Stomach smooth muscle (tissue), 2 donors: ENCODE results near the gene POLR3E.
A peak's percentile ranks its signal among the peaks of the same experiment; 100 is the strongest.
"Not testable (repeated sequence)": the region's sequence is repeated elsewhere in the genome, so short reads cannot be mapped to it uniquely, and the experiment has no call there.

Experiments
- H3K27ac ChIP-seq: one replicate; pipeline ENCODE4 v1.7.0; 2013; ENCODE audit warnings: mild to moderate bottlenecking, low read length, inconsistent platforms
- H3K27me3 ChIP-seq, 2 donors: one replicate each; pipeline ENCODE4 v1.7.0; 2013; ENCODE audit warnings: low read length in 2 of 2; ENCODE audit not compliant: insufficient read depth in 2 of 2, control insufficient read depth in 1 of 2
- H3K36me3 ChIP-seq, 2 donors: one replicate each; pipeline ENCODE4 v1.7.0; 2013; ENCODE audit warnings: low read length in 2 of 2; ENCODE audit not compliant: control insufficient read depth in 2 of 2, insufficient read depth in 2 of 2
- H3K4me1 ChIP-seq: one replicate; pipeline ENCODE4 v1.7.0; 2013; ENCODE audit warnings: low read length; ENCODE audit not compliant: control insufficient read depth, insufficient read depth
- H3K4me3 ChIP-seq, 2 donors: one replicate each; pipeline ENCODE4 v1.7.0; 2013; ENCODE audit warnings: low read length in 2 of 2
- H3K9ac ChIP-seq, 2 donors: one replicate each; pipeline ENCODE4 v1.7.0; 2013; ENCODE audit warnings: low read length in 2 of 2, mild to moderate bottlenecking in 1 of 2
- H3K9me3 ChIP-seq, 2 donors: one replicate each; pipeline ENCODE4 v1.7.0; 2013; ENCODE audit warnings: low read length in 2 of 2; ENCODE audit not compliant: control insufficient read depth in 2 of 2
- donor health status: healthy.
- donor health status: Pancreatic carcinoma.

Gene POLR3E

GRCh38 chr16:22336581-22336980, 39.4 kb downstream of the POLR3E start:
- Histone ChIP-seq H3K27me3 (no peaks in the 10 kb centered on the region), H3K9ac (no peak overlapping the region), H3K4me3 (no peak overlapping the region), H3K27ac (no peak overlapping the region), H3K9me3 (no peaks in the 10 kb centered on the region), H3K4me1 (no peaks in the 10 kb centered on the region), H3K36me3 (peaks cover 33 to 35% of the 10 kb centered on the region in 2 donors)

- H3K9me3 ChIP-seq: no peaks in the 10 kb centered on the region
- peaks cover 28 to 30% of the 10 kb centered on the region in 2 donors for H3K36me3 ChIP-seq
- no peak overlapping the region for H3K27ac ChIP-seq
- H3K4me3 ChIP-seq: no peak overlapping the region
- H3K4me1 ChIP-seq: no peaks in the 10 kb centered on the region
- H3K9ac ChIP-seq: no peak overlapping the region
- no peaks in the 10 kb centered on the region for H3K27me3 ChIP-seq
These were observed 39.8 kb downstream of the POLR3E start for GRCh38 chr16:22337045-22337444.

- H3K9ac ChIP-seq: no peak overlapping the region
- no peak overlapping the region for H3K4me3 ChIP-seq
- H3K27ac ChIP-seq: no peak overlapping the region
- peaks cover 25 to 29% of the 10 kb centered on the region in 2 donors for H3K36me3 ChIP-seq
- no peaks in the 10 kb centered on the region for H3K9me3 ChIP-seq
- H3K4me1 ChIP-seq: no peaks in the 10 kb centered on the region
- H3K27me3 ChIP-seq: no peaks in the 10 kb centered on the region
These were observed 40.8 kb downstream of the POLR3E start for GRCh38 chr16:22337849-22338635.

GRCh38 chr16:22340945-22341344, 43.7 kb downstream of the POLR3E start:
- peaks cover 3 to 6% of the 10 kb centered on the region in 2 donors for H3K36me3 ChIP-seq
- H3K4me1 ChIP-seq: peaks cover 2% of the 10 kb centered on the region
- no peaks in the 10 kb centered on the region for H3K27me3 ChIP-seq
- no peaks in the 10 kb centered on the region for H3K9me3 ChIP-seq
- no peak overlapping the region for H3K9ac ChIP-seq
- no peak overlapping the region for H3K4me3 ChIP-seq
- no peak overlapping the region for H3K27ac ChIP-seq

GRCh38 chr16:22342082-22342481, 44.9 kb downstream of the POLR3E start:
- Histone ChIP-seq H3K9me3 (no peaks in the 10 kb centered on the region), H3K27me3 (no peaks in the 10 kb centered on the region), H3K4me1 (peaks cover 11% of the 10 kb centered on the region), H3K27ac (no peak overlapping the region), H3K9ac (no peak overlapping the region), H3K36me3 (peaks cover 3 to 7% of the 10 kb centered on the region in 2 donors), H3K4me3 (no peak overlapping the region)

- Histone ChIP-seq H3K27ac (peak overlapping the region; percentile 77), H3K9ac (no peak overlapping the region), H3K36me3 (peaks cover 20 to 24% of the 10 kb centered on the region in 2 donors), H3K4me3 (peak overlapping the region in 1 of 2 donors; percentile 40), H3K9me3 (no peaks in the 10 kb centered on the region), H3K27me3 (no peaks in the 10 kb centered on the region), H3K4me1 (peaks cover 18% of the 10 kb centered on the region)
These were observed 49.3 kb downstream of the POLR3E start for GRCh38 chr16:22346483-22346882.

GRCh38 chr16:22347100-22347820, 50.1 kb downstream of the POLR3E start:
- Histone ChIP-seq H3K27me3 (no peaks in the 10 kb centered on the region), H3K36me3 (peaks cover 24% of the 10 kb centered on the region in 2 donors), H3K9me3 (no peaks in the 10 kb centered on the region), H3K4me1 (peaks cover 18% of the 10 kb centered on the region), H3K4me3 (no peak overlapping the region), H3K9ac (no peak overlapping the region), H3K27ac (peak overlapping the region; percentile 77)

GRCh38 chr16:22348291-22348690, 51.1 kb downstream of the POLR3E start:
- Histone ChIP-seq H3K4me1 (peaks cover 25% of the 10 kb centered on the region), H3K36me3 (peaks cover 21 to 28% of the 10 kb centered on the region in 2 donors), H3K27ac (peak overlapping the region; percentile 77), H3K27me3 (no peaks in the 10 kb centered on the region), H3K9me3 (no peaks in the 10 kb centered on the region), H3K9ac (no peak overlapping the region), H3K4me3 (no peak overlapping the region)

GRCh38 chr16:22351017-22351416, 53.8 kb downstream of the POLR3E start:
- peaks cover 26% of the 10 kb centered on the region for H3K4me1 ChIP-seq
- H3K9ac ChIP-seq, H3K27ac ChIP-seq, H3K27me3 ChIP-seq, H3K9me3 ChIP-seq, H3K4me3 ChIP-seq: not testable (repeated sequence)
- H3K36me3 ChIP-seq: peaks cover 21 to 28% of the 10 kb centered on the region in 2 donors

- H3K27ac ChIP-seq: no peak overlapping the region
- H3K36me3 ChIP-seq: peaks cover 21 to 22% of the 10 kb centered on the region in 2 donors
- no peaks in the 10 kb centered on the region for H3K27me3 ChIP-seq
- peaks cover 16% of the 10 kb centered on the region for H3K4me1 ChIP-seq
- no peak overlapping the region for H3K4me3 ChIP-seq
- H3K9ac ChIP-seq: no peak overlapping the region
- no peaks in the 10 kb centered on the region for H3K9me3 ChIP-seq
These were observed 54.9 kb downstream of the POLR3E start for GRCh38 chr16:22352140-22352539.

- H3K27me3 ChIP-seq: no peaks in the 10 kb centered on the region
- H3K27ac ChIP-seq: no peak overlapping the region
- peaks cover 11% of the 10 kb centered on the region for H3K4me1 ChIP-seq
- H3K4me3 ChIP-seq: peak overlapping the region in 1 of 2 donors; percentile 44
- H3K9me3 ChIP-seq: no peaks in the 10 kb centered on the region
- peaks cover 17 to 21% of the 10 kb centered on the region in 2 donors for H3K36me3 ChIP-seq
- H3K9ac ChIP-seq: peak overlapping the region in 1 of 2 donors; percentile 36
These were observed 55.5 kb downstream of the POLR3E start for GRCh38 chr16:22352723-22353122.
